Liver (tissue), 9 donors: ENCODE results near the gene VPS26C. TPM values are rescaled to one million over a fixed set of nuclear protein-coding genes. Genes with fewer than 3 reads are reported as not detected.

Experiments
- DNase-seq: peaks from one replicate; pipeline ENCODE4 v3.0.0-alpha.2; 2017; ENCODE audit warnings: low spot score
- H3K27ac ChIP-seq, 2 donors: one replicate each; pipeline ENCODE4 v1.7.0; 2013; ENCODE audit warnings: inconsistent platforms in 2 of 2, low read length in 2 of 2, control low read depth in 1 of 2, low read depth in 1 of 2, mild to moderate bottlenecking in 1 of 2
- H3K27me3 ChIP-seq, 4 donors: one replicate each; pipeline versions ENCODE4 v1.6.1 to v1.7.0; 2013; ENCODE audit warnings: low read length in 3 of 4, inconsistent platforms in 1 of 4, mild to moderate bottlenecking in 1 of 4, moderate library complexity in 1 of 4; ENCODE audit not compliant: control insufficient read depth in 4 of 4, insufficient read depth in 4 of 4
- H3K36me3 ChIP-seq, 4 donors: one replicate each; pipeline versions ENCODE4 v1.6.1 to v1.7.0; 2013; ENCODE audit warnings: low read length in 3 of 4, mild to moderate bottlenecking in 3 of 4, low read depth in 1 of 4, moderate library complexity in 1 of 4; ENCODE audit not compliant: control insufficient read depth in 4 of 4, insufficient read depth in 3 of 4
- H3K4me1 ChIP-seq, 4 donors: one replicate each; pipeline versions ENCODE4 v1.6.1 to v1.7.0; 2013; ENCODE audit warnings: low read length in 3 of 4, mild to moderate bottlenecking in 3 of 4, moderate library complexity in 1 of 4; ENCODE audit not compliant: control insufficient read depth in 4 of 4, insufficient read depth in 4 of 4
- H3K4me3 ChIP-seq, 3 donors: one replicate each; pipeline versions ENCODE4 v1.6.1 to v1.7.0; 2013; ENCODE audit warnings: low read length in 3 of 3, control low read depth in 1 of 3, low read depth in 1 of 3, mild to moderate bottlenecking in 1 of 3
- H3K9ac ChIP-seq, 2 donors: one replicate each; pipeline ENCODE4 v1.7.0; 2013; ENCODE audit warnings: low read length in 2 of 2, mild to moderate bottlenecking in 2 of 2, moderate library complexity in 2 of 2, control low read depth in 1 of 2, low read depth in 1 of 2
- H3K9me3 ChIP-seq, 4 donors: one replicate each; pipeline versions ENCODE4 v1.6.1 to v1.7.0; 2013; ENCODE audit warnings: low read length in 3 of 4; ENCODE audit not compliant: control insufficient read depth in 4 of 4
- ATF3 ChIP-seq: IDR thresholded peaks from 2 replicates; pipeline ENCODE4 v1.6.1; 2016; ENCODE audit warnings: antibody characterized with exemption
- CTCF ChIP-seq: fragments of 150-350 bp; IDR thresholded peaks from 2 replicates; pipeline ENCODE4 v1.5.1; 2017; ENCODE audit warnings: improper control_type of control experiment, low read depth, low read length; ENCODE audit not compliant: missing input control
- EGR1 ChIP-seq, 2 donors: IDR thresholded peaks; 2 replicates each; pipeline ENCODE4 v1.6.1; 2016 to 2018; ENCODE audit warnings: antibody characterized with exemption in 2 of 2, low read depth in 2 of 2
- FOXA1 ChIP-seq: IDR thresholded peaks from 2 replicates; pipeline ENCODE4 v1.6.1; 2016; ENCODE audit warnings: antibody characterized with exemption
- FOXA2 ChIP-seq: IDR thresholded peaks from 2 replicates; pipeline ENCODE4 v1.6.1; 2016; ENCODE audit warnings: antibody characterized with exemption
- GABPA ChIP-seq, 2 donors: IDR thresholded peaks in 1 of 2; conservative IDR thresholded peaks in 1 of 2; 2 replicates each; pipeline ENCODE4 v1.6.1; 2016; ENCODE audit warnings: antibody characterized with exemption in 2 of 2, mild to moderate bottlenecking in 1 of 2, moderate library complexity in 1 of 2
- HNF4A ChIP-seq, 2 donors: conservative IDR thresholded peaks; 2 replicates each; pipeline ENCODE4 v1.6.1; 2016; ENCODE audit warnings: antibody characterized with exemption in 2 of 2, mild to moderate bottlenecking in 2 of 2
- JUND ChIP-seq, 2 donors: IDR thresholded peaks; 2 replicates each; pipeline ENCODE4 v1.6.1; 2016; ENCODE audit warnings: antibody characterized with exemption in 2 of 2
- MAX ChIP-seq: IDR thresholded peaks from 2 replicates; pipeline ENCODE4 v1.6.1; 2016; ENCODE audit warnings: antibody characterized with exemption
- NR2F2 ChIP-seq: IDR thresholded peaks from 2 replicates; pipeline ENCODE4 v1.6.1; 2016; ENCODE audit warnings: antibody characterized with exemption
- RAD21 ChIP-seq, 2 donors: IDR thresholded peaks; 2 replicates each; pipeline ENCODE4 v1.6.1; 2016; ENCODE audit warnings: antibody characterized with exemption in 2 of 2, mild to moderate bottlenecking in 2 of 2
- REST ChIP-seq: IDR thresholded peaks from 2 replicates; pipeline ENCODE4 v1.6.1; 2016; ENCODE audit warnings: antibody characterized with exemption, mild to moderate bottlenecking
- RXRA ChIP-seq, 2 donors: IDR thresholded peaks; 2 replicates each; pipeline ENCODE4 v1.6.1; 2017 to 2018; ENCODE audit warnings: antibody characterized with exemption in 2 of 2, mild to moderate bottlenecking in 1 of 2
- SP1 ChIP-seq: IDR thresholded peaks from 2 replicates; pipeline ENCODE4 v1.6.1; 2018; ENCODE audit warnings: antibody characterized with exemption, mild to moderate bottlenecking
- TAF1 ChIP-seq: conservative IDR thresholded peaks from 2 replicates; pipeline ENCODE4 v1.6.1; 2016; ENCODE audit warnings: antibody characterized with exemption, mild to moderate bottlenecking
- YY1 ChIP-seq: IDR thresholded peaks from 2 replicates; pipeline ENCODE4 v1.6.1; 2016; ENCODE audit warnings: antibody characterized with exemption, mild to moderate bottlenecking
- ZBTB33 ChIP-seq: IDR thresholded peaks from 2 replicates; pipeline ENCODE4 v1.6.1; 2016; ENCODE audit warnings: antibody characterized with exemption
- WGBS: extraction: QIAGEN DNeasy Blood & Tissue Kit; methylation state at CpG from one replicate; pipeline ENCODE4 v1.1.7; 2013; 5-methylcytosine and 5-hydroxymethylcytosine counted together
- polyA plus RNA-seq, 2 donors: library from polyadenylated mRNA; stranded (reverse) in 1 of 2; unstranded in 1 of 2; fragments of 200-250 nt in 1 of 2; fragments of >200 nt in 1 of 2; fragmentation: Nextera tagmentation in 1 of 2; extraction: Ambion mirVana in 1 of 2; gene quantifications; one replicate each; pipeline versions ENCODE4 v1.2.1 to v1.2.3, GENCODE V29; 2013 to 2015
- total RNA-seq, 2 donors: library from RNA; depleted of rRNA; stranded (reverse); fragments of >200 nt; gene quantifications; one replicate each; pipeline ENCODE4 v1.2.3, GENCODE V29; 2014
- donor health status: healthy.
- donor health status: healthy.
- donor health status: healthy.
- donor health status: healthy.
- donor health status: healthy.

Gene VPS26C
- total and polyA plus RNA-seq, 4 donors: 16.3 to 37.7 (median 22.8) TPM

- H3K9ac ChIP-seq: no peak overlapping the region
- no peaks in the 10 kb centered on the region for H3K4me1 ChIP-seq
- no peaks in the 10 kb centered on the region for H3K9me3 ChIP-seq
- H3K27me3 ChIP-seq: no peaks in the 10 kb centered on the region
- DNase-seq: no peak
- H3K36me3 ChIP-seq: no peaks in the 10 kb centered on the region
- TF ChIP-seq HNF4A (conservative IDR thresholded peaks at IDR 0.05) (no peak), RXRA (IDR thresholded peaks at IDR 0.05) (no peak), FOXA2 (no peak), GABPA (IDR thresholded peaks at IDR 0.05 in 1 of 2, conservative IDR thresholded peaks at IDR 0.05 in 1 of 2) (no peak), ATF3 (no peak), NR2F2 (no peak), REST (no peak), RAD21 (IDR thresholded peaks at IDR 0.05) (no peak), EGR1 (IDR thresholded peaks at IDR 0.05; ENCODE audit: low read depth in 2 of 2) (no peak), JUND (IDR thresholded peaks at IDR 0.05) (no peak), ZBTB33 (no peak), YY1 (no peak), FOXA1 (no peak)
- H3K27ac ChIP-seq: no peak overlapping the region
- H3K4me3 ChIP-seq: no peak overlapping the region
- 81% methylated on average over 9 of the region's 9 CpGs for WGBS
Observed at GRCh38 chr21:37214952-37215351, 52.2 kb downstream of the VPS26C start.

- TF ChIP-seq SP1: no peak
- TF ChIP-seq EGR1 (IDR thresholded peaks at IDR 0.05; ENCODE audit: low read depth in 2 of 2): no peak
- no peak for TF ChIP-seq GABPA (IDR thresholded peaks at IDR 0.05 in 1 of 2, conservative IDR thresholded peaks at IDR 0.05 in 1 of 2)
- TF ChIP-seq NR2F2: no peak
- no peak for TF ChIP-seq YY1
- TF ChIP-seq FOXA1: no peak
- TF ChIP-seq ZBTB33: no peak
- TF ChIP-seq HNF4A (conservative IDR thresholded peaks at IDR 0.05): no peak
- TF ChIP-seq MAX: no peak
- no peak for TF ChIP-seq ATF3
- no peak for TF ChIP-seq TAF1
- TF ChIP-seq CTCF: no peak
- H3K36me3 ChIP-seq: no peaks in the 10 kb centered on the region
- 100% methylated on average over 1 of the region's 1 CpG for WGBS
- H3K27ac ChIP-seq: no peak overlapping the region
- H3K9ac ChIP-seq: no peak overlapping the region
- no peak overlapping the region for H3K4me3 ChIP-seq
- H3K9me3 ChIP-seq: no peaks in the 10 kb centered on the region
- peaks cover 0 to 5% (median 1%) of the 10 kb centered on the region in 4 donors for H3K4me1 ChIP-seq
- DNase-seq: no peak
- H3K27me3 ChIP-seq: no peaks in the 10 kb centered on the region
Observed at GRCh38 chr21:37210799-37211198, 56.3 kb downstream of the VPS26C start.
